Gastrocnemius medialis (tissue), 4 donors: ENCODE measurements around the gene LRRC27.
A peak's percentile ranks its signal among the peaks of the same experiment; 100 is the strongest.

Source experiments
- CTCF ChIP-seq, 5 experiments: fragments of 450-650 bp in 3 of 5; fragments of 200-600 bp in 2 of 5; sonication (generic) in 2 of 5; IDR thresholded peaks in 4 of 5; conservative IDR thresholded peaks in 1 of 5; 1 replicate in 4 of 5; 2 replicates in 1 of 5; pipeline ENCODE4 v1.5.1; 2016 to 2019; ENCODE audit warnings: antibody characterized with exemption in 5 of 5, mild to moderate bottlenecking in 3 of 5, moderate library complexity in 3 of 5
- POLR2A ChIP-seq, 2 donors: fragments of 450-650 bp; IDR thresholded peaks; one replicate each; pipeline ENCODE4 v1.6.1; 2017; ENCODE audit warnings: antibody characterized with exemption in 2 of 2, mild to moderate bottlenecking in 2 of 2, moderate library complexity in 2 of 2

DNA sequence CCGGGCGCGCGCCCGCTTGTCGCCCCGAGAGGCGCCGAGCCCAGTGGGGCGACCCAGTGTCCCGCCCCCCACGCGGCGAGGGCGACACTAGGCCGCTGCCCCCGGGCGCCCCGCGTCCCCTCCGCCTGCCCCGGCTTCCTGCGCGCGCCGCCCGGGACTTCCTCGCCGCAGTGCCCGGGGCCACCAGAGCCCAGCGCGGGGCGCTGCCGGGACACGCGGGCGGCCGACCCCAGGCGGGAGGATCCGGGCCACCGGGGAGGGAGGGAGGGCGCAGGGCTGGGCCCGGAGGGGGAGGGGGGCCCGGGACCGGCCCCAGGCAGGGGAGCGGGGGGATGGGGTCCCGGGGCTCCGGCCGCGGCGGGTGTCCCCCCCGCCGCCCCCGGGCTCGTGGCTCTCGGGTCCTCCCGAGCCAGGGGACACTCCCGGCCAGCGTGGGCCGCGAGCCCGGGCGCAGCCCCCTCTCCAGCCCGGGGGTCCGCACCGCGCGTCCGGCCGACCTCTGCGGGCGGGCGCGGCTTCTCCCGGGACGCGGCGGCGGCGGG is 64.6 kb downstream of the LRRC27 start:
- TF ChIP-seq CTCF (IDR thresholded peaks at IDR 0.05 in 4 of 5, conservative IDR thresholded peaks at IDR 0.05 in 1 of 5) (peak in 4 of 5 experiments; percentile 27 to 67 (median 50)), POLR2A (IDR thresholded peaks at IDR 0.05) (peak in 1 of 2 donors; percentile 74)
